HG02623 (cell line): ENCODE data around the gene JTB.
A peak's percentile ranks its signal among the peaks of the same experiment; 100 is the strongest.
"Not testable (repeated sequence)": the region's sequence is repeated elsewhere in the genome, so short reads cannot be mapped to it uniquely, and the experiment has no call there.

ENCODE experiments used
- ATAC-seq: cut with Tn5 transposase; IDR thresholded peaks from one replicate; pipeline ENCODE4 v1.9.1; 2021; ENCODE audit warnings: moderate library complexity; ENCODE audit not compliant: unreplicated experiment

Gene JTB

GRCh38 chr1:153977250-153978240 is at the start of gene JTB:
Gene JTB (minus strand): TSS chr1:153977674. CDS start chr1:153977252, 422 bp downstream.
- no peak for ATAC-seq

- no peak for ATAC-seq
Measured at GRCh38 chr1:154019940-154020339, 42.5 kb upstream of the JTB start.

- no peak for ATAC-seq
Measured at GRCh38 chr1:154019269-154019668, 41.8 kb upstream of the JTB start.

- no peak for ATAC-seq
Measured at GRCh38 chr1:154014154-154014907, 36.9 kb upstream of the JTB start.

- ATAC-seq: not testable (repeated sequence)
Measured at GRCh38 chr1:154012543-154012942, 35.1 kb upstream of the JTB start.

GRCh38 chr1:154012129-154012528 is 34.7 kb upstream of the JTB start:
- no peak for ATAC-seq

GRCh38 chr1:154006136-154006535 is 28.7 kb upstream of the JTB start:
- no peak for ATAC-seq

GRCh38 chr1:154000420-154000819 is 22.9 kb upstream of the JTB start:
- ATAC-seq: no peak

GRCh38 chr1:153996882-153997281 is 19.4 kb upstream of the JTB start:
- ATAC-seq: not testable (repeated sequence)

- ATAC-seq: no peak
Measured at GRCh38 chr1:153995640-153996039, 18.2 kb upstream of the JTB start.

GRCh38 chr1:153995202-153995601 is 17.7 kb upstream of the JTB start:
- ATAC-seq: no peak

- no peak for ATAC-seq
Measured at GRCh38 chr1:153991806-153992205, 14.3 kb upstream of the JTB start.

- ATAC-seq: no peak
Measured at GRCh38 chr1:153991151-153991630, 13.7 kb upstream of the JTB start.

GRCh38 chr1:153990468-153991150 is 13.1 kb upstream of the JTB start, which contains the start of gene RPS27:
Gene RPS27 (plus strand): TSS chr1:153990762. CDS start chr1:153990797, 35 bp downstream.
- peak; percentile 72 for ATAC-seq

- no peak for ATAC-seq
Measured at GRCh38 chr1:153987621-153988020, 10.1 kb upstream of the JTB start.

- no peak for ATAC-seq
Measured at GRCh38 chr1:153985941-153986761, 8.7 kb upstream of the JTB start, which contains the start of gene RAB13. Gene RAB13 (minus strand): TSS chr1:153986339. CDS start chr1:153986236, 103 bp downstream.

- no peak for ATAC-seq
Measured at GRCh38 chr1:153985341-153985912, 8.0 kb upstream of the JTB start.

GRCh38 chr1:153984123-153984894 is 6.8 kb upstream of the JTB start:
- ATAC-seq: no peak

GRCh38 chr1:153981735-153982134 is 4.3 kb upstream of the JTB start:
- not testable (repeated sequence) for ATAC-seq
